ENCODE results near the gene MAPK8IP2.
A peak's percentile ranks its signal among the peaks of the same experiment; 100 is the strongest.

MAPK8IP2 gene

GRCh38 chr22:50575426-50575941, 25.1 kb upstream of the MAPK8IP2 start:
- no peak overlapping the region for H3K4me3 ChIP-seq (ENCODE audit: low read length)
- TF ChIP-seq, protein P1, sequence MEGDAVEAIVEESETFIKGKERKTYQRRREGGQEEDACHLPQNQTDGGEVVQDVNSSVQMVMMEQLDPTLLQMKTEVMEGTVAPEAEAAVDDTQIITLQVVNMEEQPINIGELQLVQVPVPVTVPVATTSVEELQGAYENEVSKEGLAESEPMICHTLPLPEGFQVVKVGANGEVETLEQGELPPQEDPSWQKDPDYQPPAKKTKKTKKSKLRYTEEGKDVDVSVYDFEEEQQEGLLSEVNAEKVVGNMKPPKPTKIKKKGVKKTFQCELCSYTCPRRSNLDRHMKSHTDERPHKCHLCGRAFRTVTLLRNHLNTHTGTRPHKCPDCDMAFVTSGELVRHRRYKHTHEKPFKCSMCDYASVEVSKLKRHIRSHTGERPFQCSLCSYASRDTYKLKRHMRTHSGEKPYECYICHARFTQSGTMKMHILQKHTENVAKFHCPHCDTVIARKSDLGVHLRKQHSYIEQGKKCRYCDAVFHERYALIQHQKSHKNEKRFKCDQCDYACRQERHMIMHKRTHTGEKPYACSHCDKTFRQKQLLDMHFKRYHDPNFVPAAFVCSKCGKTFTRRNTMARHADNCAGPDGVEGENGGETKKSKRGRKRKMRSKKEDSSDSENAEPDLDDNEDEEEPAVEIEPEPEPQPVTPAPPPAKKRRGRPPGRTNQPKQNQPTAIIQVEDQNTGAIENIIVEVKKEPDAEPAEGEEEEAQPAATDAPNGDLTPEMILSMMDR (conservative IDR thresholded peaks at IDR 0.05; ENCODE audit: low read length): no peak

DNA sequence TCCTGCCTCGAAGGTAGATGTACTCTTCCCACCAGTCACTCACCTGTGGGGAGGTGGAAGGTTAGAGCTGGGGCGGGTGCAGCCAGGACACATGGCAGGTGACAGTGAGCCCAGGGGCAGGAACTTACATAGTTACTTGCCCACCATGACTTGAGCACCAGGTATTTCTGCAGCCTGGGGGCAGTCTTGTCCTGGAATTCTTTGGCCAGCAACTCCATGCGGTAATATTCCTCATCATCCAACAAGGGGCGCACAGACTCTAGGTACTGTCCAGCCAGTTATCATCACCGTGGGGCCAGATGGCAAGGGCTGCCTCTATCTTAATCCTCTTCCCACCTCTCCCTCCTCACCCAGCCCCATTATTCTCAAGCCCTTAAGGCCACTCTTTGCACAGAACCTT, 24.5 kb upstream of the MAPK8IP2 start:
- peak; percentile 23 for DNase-seq (ENCODE audit: low read depth)
- TF ChIP-seq, protein P1 (conservative IDR thresholded peaks at IDR 0.05; ENCODE audit: low read length): peak; percentile 20
- no peak overlapping the region for H3K4me3 ChIP-seq (ENCODE audit: low read length)

More at GRCh38 chr22:50575426-50575941, 25.1 kb upstream of the MAPK8IP2 start:
- DNase-seq (ENCODE audit: low read depth): no peak

DNA sequence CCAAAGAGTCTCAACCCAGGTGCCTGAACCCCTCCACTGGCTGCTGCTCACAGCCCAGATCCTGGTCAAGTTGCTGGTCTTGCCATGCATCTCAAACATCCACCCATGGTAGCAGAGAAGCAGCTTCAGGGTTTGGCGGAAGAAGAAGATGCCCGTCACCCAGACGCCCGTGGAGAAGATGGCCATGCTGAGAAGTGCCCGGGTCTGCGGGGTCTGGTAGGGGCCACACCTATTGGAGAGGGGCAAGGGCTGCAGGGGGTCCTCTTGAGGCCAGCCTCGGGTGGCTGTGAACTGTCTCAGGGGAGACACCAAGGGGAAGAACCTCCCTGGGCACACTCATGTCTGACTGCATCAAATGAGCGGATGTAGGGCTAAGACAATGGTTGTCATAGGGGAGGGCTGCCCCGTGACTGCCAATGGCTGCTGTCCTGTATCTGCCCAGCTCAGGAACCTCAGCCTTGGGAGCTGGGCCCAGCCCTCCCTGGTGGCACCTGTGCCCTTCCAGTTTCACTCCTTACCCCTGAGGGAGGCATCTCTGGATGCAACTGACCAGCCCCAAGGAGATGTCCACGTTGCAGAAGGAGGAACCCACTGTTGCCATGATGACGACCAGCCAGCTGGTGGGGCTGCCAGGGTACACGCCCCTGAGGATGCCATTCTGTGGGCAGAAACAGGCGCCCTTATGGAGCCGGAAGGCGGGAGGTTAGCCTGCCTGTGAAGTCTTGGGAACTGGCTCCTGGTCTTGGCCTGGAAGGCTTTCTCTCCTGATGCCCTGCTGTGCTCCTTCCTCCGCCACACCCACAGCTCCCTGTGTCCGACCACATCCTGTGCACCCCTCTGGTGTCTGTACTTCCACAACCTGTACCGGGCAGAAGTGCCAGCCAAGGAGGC, 23.5 kb upstream of the MAPK8IP2 start:
- TF ChIP-seq, protein P1 (conservative IDR thresholded peaks at IDR 0.05; ENCODE audit: low read length): no peak
- DNase-seq (ENCODE audit: low read depth): no peak
- H3K4me3 ChIP-seq (ENCODE audit: low read length): no peak overlapping the region

GRCh38 chr22:50577697-50577986, 23.0 kb upstream of the MAPK8IP2 start:
- TF ChIP-seq, protein P1 (conservative IDR thresholded peaks at IDR 0.05; ENCODE audit: low read length): no peak
- H3K4me3 ChIP-seq (ENCODE audit: low read length): no peak overlapping the region
- DNase-seq (ENCODE audit: low read depth): no peak

- H3K4me3 ChIP-seq (ENCODE audit: low read length): no peak within 1 kb of the TSS
- peak; percentile 31 for DNase-seq (ENCODE audit: low read depth)
- TF ChIP-seq, protein P1 (conservative IDR thresholded peaks at IDR 0.05; ENCODE audit: low read length): 0 out of 2 replicates have a peak, but pooled peaks have one; percentile 11
Observed at GRCh38 chr22:50577987-50578775, 22.4 kb upstream of the MAPK8IP2 start, which contains the start of gene CPT1B. CPT1B (minus strand) TSS chr22:50578427; CDS start chr22:50577915, 512 bp downstream.

DNA sequence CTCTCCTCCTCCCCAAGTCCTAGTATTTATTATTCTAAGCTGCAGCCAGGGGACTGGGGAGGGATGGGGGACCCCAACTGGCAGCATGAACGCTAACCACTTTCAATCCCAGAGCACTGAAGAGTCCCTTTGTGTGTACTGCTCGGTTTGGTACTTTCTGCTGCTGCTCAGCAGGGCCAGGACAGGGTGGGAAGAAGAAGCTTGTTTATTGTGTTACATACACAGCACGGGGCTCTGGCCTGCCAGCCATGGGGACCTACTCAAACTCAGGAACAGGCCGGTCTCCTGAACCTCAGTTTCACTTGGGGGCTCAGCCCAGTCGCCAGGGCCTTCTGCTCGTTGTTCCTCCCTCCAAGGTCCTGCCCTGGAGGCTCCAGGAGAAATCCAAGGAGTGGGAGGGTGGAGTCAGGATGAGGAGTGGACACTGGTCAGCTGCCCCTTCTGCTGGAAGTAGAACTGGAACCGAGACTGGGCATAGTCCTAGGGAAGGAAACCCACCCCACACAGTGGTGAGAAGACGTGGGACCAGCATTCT, 21.8 kb upstream of the MAPK8IP2 start:
- DNase-seq (ENCODE audit: low read depth): no peak
- TF ChIP-seq, protein P1 (conservative IDR thresholded peaks at IDR 0.05; ENCODE audit: low read length): no peak

More for the DNA sequence above, 21.8 kb upstream of the MAPK8IP2 start:
- H3K4me3 ChIP-seq (ENCODE audit: low read length): no peak overlapping the region
